Measurements from ENCODE around the gene HOXB7. TPM values are rescaled to one million over a fixed set of nuclear protein-coding genes. Genes with fewer than 3 reads are reported as not detected.

The HOXB7 gene
- total RNA-seq, 3 donors from 2014 or later, result 10.9 to 29.1 (median 22.4) TPM

- no peaks in the 10 kb centered on the region for H3K9me3 ChIP-seq
- no peak for ATAC-seq
- H3K36me3 ChIP-seq (ENCODE audit: low read depth), result no peaks in the 10 kb centered on the region
- intact Hi-C loops (cut with DNase I, micrococcal nuclease), result loop anchor here in 1 of 2 donors (10.0 kb wide), 1 partner anchor 294 kb away; no protein-coding TSS in a partner anchor
- peaks cover 31% of the 10 kb centered on the region for H3K4me1 ChIP-seq (ENCODE audit: low read depth)
- no peak for TF ChIP-seq CTCF (IDR thresholded peaks at IDR 0.05)
- H3K4me3 ChIP-seq, result no peak overlapping the region
- DNase-seq, result peak in 2 of 3 donors; percentile 27 to 42
Measured at GRCh38 chr17:48628649-48629410, 18.0 kb upstream of the HOXB7 start.

GRCh38 chr17:48627623-48628521 lies 17.1 kb upstream of the HOXB7 start:
- no peak for TF ChIP-seq CTCF (IDR thresholded peaks at IDR 0.05)
- no peaks in the 10 kb centered on the region for H3K9me3 ChIP-seq
- H3K4me3 ChIP-seq, result no peak overlapping the region
- peak in 2 of 3 donors; percentile 51 to 52 for DNase-seq
- no peaks in the 10 kb centered on the region for H3K36me3 ChIP-seq (ENCODE audit: low read depth)
- intact Hi-C loops (cut with DNase I, micrococcal nuclease), result loop anchor here in 1 of 2 donors (10.0 kb wide), 1 partner anchor 293 kb away; no protein-coding TSS in a partner anchor
- peaks cover 29% of the 10 kb centered on the region for H3K4me1 ChIP-seq (ENCODE audit: low read depth)
- no peak for ATAC-seq

GRCh38 chr17:48627118-48627597 lies 16.3 kb upstream of the HOXB7 start:
- no peak for TF ChIP-seq CTCF (IDR thresholded peaks at IDR 0.05)
- Histone ChIP-seq H3K4me1 (ENCODE audit: low read depth) (peaks cover 29% of the 10 kb centered on the region), H3K9me3 (no peaks in the 10 kb centered on the region), H3K36me3 (ENCODE audit: low read depth) (no peaks in the 10 kb centered on the region), H3K4me3 (no peak overlapping the region)
- ATAC-seq, result no peak
- intact Hi-C loops (cut with DNase I, micrococcal nuclease), result loop anchor here in 1 of 2 donors (10.0 kb wide), 1 partner anchor 292 kb away; no protein-coding TSS in a partner anchor
- peak in 1 of 3 donors; percentile 32 for DNase-seq

GRCh38 chr17:48626245-48627117 lies 15.7 kb upstream of the HOXB7 start, which contains the start of gene HOXB9:
HOXB9 (minus strand) TSS chr17:48626358; CDS start chr17:48626269, 89 bp downstream.
- peak; percentile 82 to 91 (median 84) for DNase-seq
- peak; percentile 36 for ATAC-seq
- intact Hi-C loops (cut with DNase I, micrococcal nuclease), result loop anchor here in 1 of 2 donors (10.0 kb wide), 1 partner anchor 292 kb away; no protein-coding TSS in a partner anchor

More at GRCh38 chr17:48626245-48627117, 15.7 kb upstream of the HOXB7 start, which contains the start of gene HOXB9:
- H3K9me3 ChIP-seq, result no peaks in the 10 kb centered on the region
- no peaks in the 10 kb centered on the region for H3K36me3 ChIP-seq (ENCODE audit: low read depth)
- no peak for TF ChIP-seq CTCF (IDR thresholded peaks at IDR 0.05)
- peaks cover 36% of the 10 kb centered on the region for H3K4me1 ChIP-seq (ENCODE audit: low read depth)
- H3K4me3 ChIP-seq, result peak within 1 kb of the TSS; percentile 26
